Heart left ventricle (tissue), 13 donors: ENCODE results near the gene LSP1.

Source experiments
- CTCF ChIP-seq, 12 donors: fragments of 200-600 bp; sonication (generic) in 4 of 12; IDR thresholded peaks; one replicate each; pipeline versions ENCODE4 v1.5.0 to v1.8.0; 2018 to 2022; ENCODE audit warnings: antibody characterized with exemption in 12 of 12, mild to moderate bottlenecking in 5 of 12
- POLR2A ChIP-seq, 2 donors: fragments of 450-650 bp; IDR thresholded peaks; one replicate each; pipeline ENCODE4 v1.6.1; 2017; ENCODE audit warnings: antibody characterized with exemption in 2 of 2, mild to moderate bottlenecking in 2 of 2, moderate library complexity in 2 of 2
- donor health status: ischemic (EF 13 %, LVEDD 7.1; RV severe dilation, severe dysfunction).
- donor health status: DM: no; HTN: yes; CAD: no.
- donor health status: DM: no; HTN: no; CAD: no.
- donor health status: ischemic (EF 25% LVEDD 6.9; RV normal size, moderate dysfunction).
- donor health status: ischemic (EF 25% LVEDD 5.7; RV mildly dilated, moderate dysfunction).
- donor health status: ischemic (EF 35%, LVEDD 5.7; RV mildly dilated, moderate dysfunction).
- donor health status: nonischemic (EF 11% LVEDD 7.7; RV severe dilation, severe dysfunction).
- donor health status: DM: yes; HTN: yes; CAD: no.
- donor health status: PGD.
- donor health status: ischemic (EF 29% LVEDD 5.4; RV normal size, mild dysfunction).
- donor health status: nonischemic (EF 23%, LVEDD 6.1; RV moderate dilation, normal function).

GRCh38 chr11:1932681-1933080, 79.8 kb downstream of the LSP1 start:
- no peak for TF ChIP-seq CTCF (IDR thresholded peaks at IDR 0.05)
- no peak for TF ChIP-seq POLR2A (IDR thresholded peaks at IDR 0.05)
